Inflammatory macrophage treated with lipopolysaccharide for 1 hour (primary cell): ENCODE measurements around the gene PPM1A.
A peak's percentile ranks its signal among the peaks of the same experiment; 100 is the strongest.

ENCODE experiments used
- DNase-seq, 2 donors: peaks; one replicate each; pipeline ENCODE4 v3.0.0-alpha.2; 2020 to 2022

PPM1A gene

GRCh38 chr14:60227291-60227690 lies 21.7 kb upstream of the PPM1A start:
- no peak for DNase-seq

DNA sequence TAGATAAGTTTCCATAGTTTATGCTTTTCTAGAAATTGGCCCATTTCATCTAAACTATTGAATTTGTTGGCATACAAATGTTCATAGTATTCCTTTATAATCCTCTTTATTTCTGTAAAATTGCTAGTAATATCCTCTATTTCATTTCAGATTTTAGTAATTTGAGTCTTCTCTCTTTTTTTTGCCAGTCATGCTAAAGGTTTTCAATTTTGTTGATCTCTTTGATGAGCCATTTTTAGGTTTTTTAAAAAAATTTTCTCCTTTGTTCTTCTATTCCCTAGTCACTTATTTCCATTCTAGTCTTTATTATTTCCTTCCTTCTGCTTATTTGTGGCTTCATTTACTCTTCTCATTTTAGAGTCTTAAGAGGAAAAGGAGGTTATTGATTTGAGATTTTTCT lies 19.4 kb upstream of the PPM1A start:
- no peak for DNase-seq

GRCh38 chr14:60232185-60232584 lies 16.8 kb upstream of the PPM1A start:
- no peak for DNase-seq

GRCh38 chr14:60233251-60233650 lies 15.8 kb upstream of the PPM1A start:
- DNase-seq: peak in 1 of 2 donors; percentile 38

- no peak for DNase-seq
Observed at GRCh38 chr14:60233891-60234290, 15.1 kb upstream of the PPM1A start.

DNA sequence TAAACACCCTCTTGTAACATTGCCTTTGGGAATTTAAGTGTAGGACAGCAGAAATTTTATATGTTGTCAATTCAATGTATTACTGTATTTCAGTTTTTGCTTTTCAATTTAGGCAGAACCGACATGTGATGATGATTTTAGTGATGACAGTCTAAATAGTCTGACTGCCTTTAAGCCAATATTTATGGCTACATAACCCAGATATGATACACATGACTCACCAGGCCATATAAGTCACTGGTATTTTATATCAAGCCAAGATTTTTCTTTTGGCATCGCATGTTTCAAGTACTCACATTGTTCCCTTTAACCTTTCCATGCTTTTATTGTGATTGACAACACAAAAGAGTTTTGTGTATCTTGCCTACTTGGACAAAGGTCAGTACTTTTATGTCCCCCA lies 13.6 kb upstream of the PPM1A start:
- DNase-seq: no peak

- no peak for DNase-seq
Observed at GRCh38 chr14:60238955-60239354, 10.1 kb upstream of the PPM1A start.

DNA sequence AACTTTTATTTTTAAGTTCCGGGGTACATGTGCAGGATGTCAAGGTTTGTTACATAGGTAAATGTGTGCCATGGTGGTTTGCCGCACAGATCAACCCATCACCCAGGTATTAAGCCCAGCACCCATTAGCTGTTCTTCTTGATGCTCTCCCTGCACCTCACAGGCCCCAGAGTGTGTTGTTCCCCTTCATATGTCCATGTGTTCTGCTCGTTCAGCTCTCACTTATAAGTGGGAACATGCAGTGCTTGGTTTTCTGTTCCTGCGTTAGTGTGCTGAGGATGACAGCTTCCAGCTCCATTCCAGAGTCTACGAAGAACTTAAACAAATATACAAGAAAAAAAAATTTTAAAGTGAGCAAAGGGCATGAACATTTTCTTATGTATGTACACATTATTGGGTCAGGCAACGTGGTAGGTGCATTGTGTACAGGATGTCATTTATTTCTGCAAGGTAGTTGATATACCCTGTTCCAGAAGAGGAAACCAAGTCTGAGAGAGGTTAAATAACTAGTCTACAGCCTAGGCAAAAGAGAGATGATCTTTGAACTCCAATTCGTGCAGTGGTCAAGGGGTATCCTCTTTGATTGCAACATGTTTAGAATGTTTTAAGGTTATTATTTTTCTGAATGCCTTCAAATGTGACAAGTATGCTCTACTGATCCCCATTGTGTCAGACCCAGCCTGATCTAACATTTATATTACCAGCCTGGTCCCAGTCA lies 8.7 kb upstream of the PPM1A start:
- DNase-seq: no peak

DNA sequence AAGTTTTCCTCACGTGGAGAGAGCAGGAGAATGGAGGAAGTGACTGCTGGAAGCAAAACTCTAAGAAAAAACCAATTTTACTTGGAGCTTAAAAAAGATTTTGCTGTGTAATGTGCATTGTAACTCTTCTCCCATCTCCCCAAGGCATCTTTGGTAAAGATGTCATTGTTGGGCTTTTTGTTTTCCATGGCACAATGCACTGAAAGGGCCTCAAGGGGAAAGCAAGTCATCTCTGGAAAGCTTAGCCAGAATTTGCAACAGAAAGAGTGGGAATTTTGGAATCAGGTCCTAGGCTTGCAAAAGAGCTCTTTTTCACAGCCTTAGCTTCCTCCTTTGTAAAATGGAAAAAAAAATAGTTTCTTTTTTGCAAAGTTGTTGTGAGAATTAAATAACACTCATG lies 7.9 kb upstream of the PPM1A start:
- peak in 1 of 2 donors; percentile 34 for DNase-seq

- peak; percentile 37 to 46 for DNase-seq
Observed at GRCh38 chr14:60242429-60242828, 6.6 kb upstream of the PPM1A start.

DNA sequence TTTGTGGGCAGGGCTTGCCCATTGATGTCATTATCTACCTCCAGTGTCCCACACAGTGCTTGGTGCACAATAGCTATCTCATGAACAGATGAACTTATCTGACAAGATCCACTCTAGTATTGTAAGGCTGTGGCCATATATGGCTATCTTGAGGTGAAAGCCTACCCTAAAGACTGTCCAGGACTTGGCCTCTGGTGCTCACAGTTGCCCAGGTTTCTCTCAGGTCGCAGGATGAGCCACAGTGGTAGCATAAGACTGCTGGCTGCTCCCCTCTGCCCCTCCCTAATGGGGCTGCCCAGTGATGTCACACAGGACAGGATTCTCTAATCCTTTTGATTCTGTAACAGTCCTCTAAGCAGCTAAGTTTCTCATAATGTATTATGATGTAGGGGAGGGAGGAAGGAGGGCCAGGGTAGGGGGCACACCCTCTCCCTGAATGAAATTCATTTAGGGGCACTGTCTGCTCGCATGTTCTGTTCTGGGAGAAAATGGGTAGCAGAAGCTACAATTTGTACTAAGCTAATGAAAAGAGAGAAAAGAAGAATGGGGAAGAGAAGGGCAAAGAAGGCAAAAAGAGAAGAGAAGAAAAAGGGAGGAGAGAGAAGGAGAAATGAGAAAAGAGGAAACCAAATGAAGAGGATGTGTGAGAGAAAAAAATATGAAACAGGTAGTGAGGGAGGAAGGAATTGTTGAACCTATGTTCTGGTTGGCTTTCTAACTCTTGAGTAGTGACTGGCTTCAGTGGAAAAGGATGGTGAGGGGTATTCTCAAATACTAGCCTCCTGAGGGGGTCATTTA lies 3.4 kb upstream of the PPM1A start:
- no peak for DNase-seq

GRCh38 chr14:60247994-60248696 lies 876 bp upstream of the PPM1A start:
- peak; percentile 85 to 87 for DNase-seq

DNA sequence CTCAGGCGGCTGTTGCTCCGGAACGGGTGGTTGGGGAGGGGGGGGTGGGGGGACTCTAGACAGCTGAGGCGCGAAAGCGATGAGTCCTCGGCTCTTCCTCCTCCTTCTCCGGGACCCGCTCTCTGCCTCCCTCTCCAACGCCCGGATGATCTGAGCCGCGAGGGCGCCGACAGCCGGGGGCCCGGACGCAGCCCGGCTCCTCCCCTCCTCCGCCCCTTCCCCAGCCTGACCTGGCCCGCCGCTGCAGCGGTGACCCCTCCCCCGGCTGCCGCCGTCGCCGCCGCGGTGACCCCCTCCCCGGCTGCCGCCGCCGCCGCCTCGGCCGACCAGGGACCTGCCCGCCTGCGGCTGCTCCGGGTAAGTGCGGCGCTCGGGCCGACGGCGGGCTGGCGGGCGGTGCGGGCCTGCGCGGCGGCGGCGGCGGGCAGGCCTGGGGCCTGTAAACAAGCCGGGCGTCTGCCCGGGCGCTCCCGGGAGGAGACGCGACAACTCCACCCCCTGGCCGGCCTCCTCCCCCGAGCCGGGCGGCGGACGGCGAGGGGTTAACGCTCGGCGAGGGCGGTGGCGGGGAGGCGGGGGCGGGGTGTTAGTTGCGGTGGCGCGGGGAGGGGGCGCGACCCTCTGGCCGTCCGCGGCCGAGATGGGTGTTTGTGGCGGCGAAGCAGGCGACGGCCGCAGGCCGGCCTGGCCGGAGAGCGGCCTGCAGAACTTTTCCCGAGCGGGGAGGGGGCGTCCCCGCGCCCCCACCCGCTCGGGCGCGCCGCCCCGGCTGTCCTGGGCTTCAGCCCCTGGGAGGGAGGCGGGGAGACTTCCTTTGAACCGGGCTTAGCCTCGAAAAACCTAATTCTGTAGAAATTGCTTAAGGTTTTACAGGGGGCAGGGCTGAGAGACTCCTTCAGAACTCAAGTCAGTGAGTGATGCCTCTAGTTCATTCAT lies 568 bp downstream of the PPM1A start:
- peak; percentile 40 to 51 for DNase-seq

- DNase-seq: no peak
Observed at GRCh38 chr14:60250257-60251035, 1.4 kb downstream of the PPM1A start.

GRCh38 chr14:60251877-60252276 lies 2.9 kb downstream of the PPM1A start:
- DNase-seq: no peak

DNA sequence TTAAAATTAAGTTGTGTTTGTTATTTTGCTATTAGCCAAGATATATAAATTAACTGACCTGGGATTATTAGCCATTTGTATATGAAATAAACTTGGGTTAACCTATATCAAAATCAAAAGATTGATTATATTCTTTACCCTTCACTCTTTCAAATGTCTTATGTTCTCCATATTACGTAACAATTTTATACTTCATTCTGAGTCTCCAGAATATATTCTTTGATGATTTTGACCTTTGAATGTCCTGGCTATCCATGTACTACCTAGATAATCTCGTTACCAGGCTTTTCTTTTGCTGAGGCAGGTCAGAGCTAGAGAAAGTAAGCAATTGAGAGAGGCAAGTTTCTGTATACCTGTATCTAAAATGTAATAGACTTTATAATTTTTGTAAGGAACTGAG lies 3.6 kb downstream of the PPM1A start:
- no peak for DNase-seq

DNA sequence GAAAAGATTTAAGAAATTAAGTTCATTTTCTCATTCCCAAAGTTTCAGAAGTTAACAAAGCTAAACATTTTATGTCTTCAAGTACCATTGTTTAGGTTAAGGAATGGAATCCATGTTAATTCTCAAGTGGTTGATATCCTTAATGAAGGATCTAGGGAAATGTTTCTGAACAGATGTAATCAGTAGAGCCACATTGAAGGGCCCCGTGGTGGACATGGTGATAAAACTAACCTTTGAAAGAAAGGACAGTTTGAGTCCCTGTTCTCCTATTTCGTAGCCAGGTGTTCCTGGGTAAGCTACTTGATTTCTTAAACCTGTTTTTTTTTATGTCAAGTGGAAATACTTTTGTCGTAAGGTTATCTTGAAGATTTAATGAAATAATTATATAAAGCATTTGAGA lies 4.6 kb downstream of the PPM1A start:
- no peak for DNase-seq

GRCh38 chr14:60254176-60254575 lies 5.2 kb downstream of the PPM1A start:
- DNase-seq: no peak

- no peak for DNase-seq
Observed at GRCh38 chr14:60257865-60258264, 8.8 kb downstream of the PPM1A start.

DNA sequence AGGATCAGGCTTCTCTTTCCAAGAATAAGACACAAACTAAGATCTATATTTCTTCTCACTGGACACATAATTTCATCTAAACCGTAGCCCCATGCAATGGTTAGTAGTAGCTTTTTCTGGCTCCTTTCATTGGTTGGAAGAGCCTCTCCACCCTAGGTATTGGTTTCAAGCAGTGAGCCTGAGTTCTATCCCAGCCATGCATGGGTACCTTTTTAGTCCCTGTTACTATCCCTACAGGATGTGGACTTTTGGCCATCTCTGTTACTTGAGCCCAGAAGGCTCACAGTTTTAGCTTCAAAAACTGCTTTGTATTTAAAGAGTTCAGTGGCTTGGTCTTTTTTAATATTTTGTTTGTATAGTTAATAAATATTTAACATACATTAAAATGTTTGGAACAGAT lies 16.1 kb downstream of the PPM1A start:
- DNase-seq: no peak

- DNase-seq: peak in 1 of 2 donors; percentile 43
Observed at GRCh38 chr14:60266021-60266937, 17.3 kb downstream of the PPM1A start.
